ENCODE measurements around the gene BEGAIN. TPM values are rescaled to one million over a fixed set of nuclear protein-coding genes. Genes with fewer than 3 reads are reported as not detected.
A peak's percentile ranks its signal among the peaks of the same experiment; 100 is the strongest.

Gene BEGAIN
- total RNA-seq, 1 donor from 2014 or later, result 0.79 TPM

DNA sequence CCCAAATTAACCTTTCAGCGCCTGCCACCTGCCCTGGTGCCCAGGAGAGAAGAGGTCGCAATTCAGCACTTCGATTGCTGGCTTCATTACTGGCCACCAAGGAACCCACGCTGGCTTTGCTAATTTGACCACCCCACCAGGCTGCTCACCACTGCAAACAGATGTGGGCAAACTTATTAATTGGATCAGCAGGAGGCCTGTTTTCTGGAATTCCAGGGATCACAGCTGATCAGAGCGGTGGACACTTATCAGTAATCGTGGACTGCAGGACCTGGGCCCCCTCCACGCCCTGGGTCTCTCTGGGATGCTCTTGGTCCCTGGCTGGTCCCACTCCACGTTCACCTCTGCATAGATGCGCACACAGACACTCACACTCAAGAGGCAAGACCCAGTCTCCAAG is 27.8 kb downstream of the BEGAIN start:
- intact Hi-C loops (cut with micrococcal nuclease), result no loop called here
- no peak for ATAC-seq
- no peak for DNase-seq

DNA sequence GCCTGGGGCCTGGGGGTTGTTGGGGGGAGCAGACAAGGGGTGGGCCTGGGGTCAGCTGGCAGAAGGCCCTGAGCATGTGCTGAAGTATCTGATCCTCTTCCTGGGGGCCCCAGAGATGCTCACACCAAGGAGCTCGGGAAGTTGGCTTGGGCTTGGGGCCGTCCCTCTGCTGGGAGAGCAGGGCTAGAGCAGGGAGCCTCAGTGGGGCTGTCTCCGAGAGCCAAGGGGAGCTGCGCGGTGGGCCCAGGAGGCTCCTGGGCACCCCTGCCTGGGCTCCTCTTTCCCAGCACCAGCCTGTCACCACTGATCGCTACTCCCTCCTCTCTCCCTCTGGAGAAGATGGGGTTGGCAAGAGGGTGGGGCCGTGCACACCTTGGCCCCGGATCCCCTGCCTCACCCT is 28.3 kb downstream of the BEGAIN start:
- ATAC-seq, result no peak
- intact Hi-C loops (cut with micrococcal nuclease), result no loop called here
- no peak for DNase-seq

DNA sequence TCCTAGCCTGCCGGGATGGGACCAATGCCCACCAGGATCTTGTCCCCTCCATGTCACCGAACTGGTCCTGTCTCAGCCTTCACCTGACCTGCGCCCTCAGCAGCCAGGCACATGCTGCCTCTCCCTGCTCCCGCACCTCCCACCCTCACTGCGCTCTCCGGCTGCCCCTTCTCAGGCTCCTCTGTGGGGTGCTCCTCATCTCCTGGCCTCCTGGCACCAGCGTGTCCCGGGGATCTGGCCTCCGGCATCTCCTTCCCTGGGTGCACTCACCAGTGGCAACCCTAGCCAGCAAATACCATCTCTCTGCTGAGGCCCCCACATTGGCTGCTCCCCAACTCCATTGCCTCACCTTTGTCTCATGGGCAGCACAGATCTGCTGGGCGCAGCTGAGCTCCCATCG is 29.0 kb downstream of the BEGAIN start:
- intact Hi-C loops (cut with micrococcal nuclease), result no loop called here
- ATAC-seq (no peak), DNase-seq (no peak)

DNA sequence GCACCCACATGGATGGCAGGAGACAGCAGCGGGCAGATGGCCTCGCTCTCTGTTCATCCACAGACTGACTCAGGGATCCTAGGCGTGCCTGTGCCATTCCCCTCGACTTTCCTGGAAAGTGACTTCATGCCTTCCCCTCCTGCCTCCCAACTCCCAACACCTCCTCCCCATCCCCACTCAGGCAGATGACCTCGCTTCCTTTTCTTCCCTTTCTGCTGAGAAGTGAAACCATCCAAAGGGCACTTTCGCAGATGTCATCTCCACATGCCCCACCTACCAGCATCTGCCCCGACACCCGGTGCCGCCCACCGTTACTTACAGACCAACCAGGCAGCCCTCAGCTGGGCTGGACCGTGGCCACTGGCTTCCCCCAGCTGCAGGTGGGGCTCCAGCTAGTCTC is 29.6 kb downstream of the BEGAIN start:
- DNase-seq (peak; percentile 54), ATAC-seq (peak; percentile 17)
- intact Hi-C loops (cut with micrococcal nuclease), result no loop called here

DNA sequence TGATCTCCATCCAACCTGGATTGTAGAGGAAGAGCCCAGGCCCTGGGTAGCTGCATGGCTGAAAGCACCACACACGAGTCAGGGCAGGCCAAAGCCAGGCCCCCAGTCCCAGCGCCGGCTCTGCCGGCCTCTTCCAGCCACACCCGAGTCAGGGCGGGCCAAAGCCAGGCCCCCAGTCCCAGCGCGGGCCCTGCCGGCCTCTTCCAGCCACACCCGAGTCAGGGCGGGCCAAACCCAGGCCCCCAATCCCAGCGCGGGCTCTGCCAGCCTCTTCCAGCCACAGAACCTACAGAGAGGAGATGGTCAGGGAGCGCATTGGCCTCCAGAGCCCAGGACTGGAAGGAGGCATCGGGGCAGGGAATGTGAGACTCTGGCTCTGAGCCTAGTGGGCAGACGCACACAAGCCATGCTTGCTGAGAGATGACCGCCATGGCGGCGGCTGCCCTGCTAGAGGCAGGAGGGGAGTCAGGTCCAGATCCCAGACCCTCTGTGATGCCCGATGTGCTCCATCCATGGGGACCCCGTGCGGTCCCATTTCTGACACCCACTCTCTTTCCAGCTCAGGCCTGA is 30.2 kb downstream of the BEGAIN start:
- intact Hi-C loops (cut with micrococcal nuclease), result no loop called here
- ATAC-seq, result peak; percentile 21
- no peak for DNase-seq

DNA sequence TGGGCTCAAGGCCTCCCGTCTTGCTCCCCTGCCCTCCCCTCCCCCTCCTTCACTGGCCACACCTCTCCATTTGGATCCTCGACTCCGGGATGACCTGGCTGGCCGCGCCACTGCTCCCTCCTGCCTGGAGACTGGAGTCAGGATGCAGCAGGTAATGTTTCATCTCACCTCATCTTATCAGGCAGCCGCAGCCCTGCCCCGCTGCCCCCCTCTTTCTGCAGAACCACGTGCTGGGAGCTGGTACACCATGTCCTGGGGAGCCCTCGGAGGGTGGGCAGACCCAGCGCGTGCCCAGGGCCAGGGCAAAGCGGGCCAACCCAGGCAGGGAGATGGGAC is 31.1 kb downstream of the BEGAIN start:
- ATAC-seq, result no peak
- no peak for DNase-seq
- intact Hi-C loops (cut with micrococcal nuclease), result no loop called here

DNA sequence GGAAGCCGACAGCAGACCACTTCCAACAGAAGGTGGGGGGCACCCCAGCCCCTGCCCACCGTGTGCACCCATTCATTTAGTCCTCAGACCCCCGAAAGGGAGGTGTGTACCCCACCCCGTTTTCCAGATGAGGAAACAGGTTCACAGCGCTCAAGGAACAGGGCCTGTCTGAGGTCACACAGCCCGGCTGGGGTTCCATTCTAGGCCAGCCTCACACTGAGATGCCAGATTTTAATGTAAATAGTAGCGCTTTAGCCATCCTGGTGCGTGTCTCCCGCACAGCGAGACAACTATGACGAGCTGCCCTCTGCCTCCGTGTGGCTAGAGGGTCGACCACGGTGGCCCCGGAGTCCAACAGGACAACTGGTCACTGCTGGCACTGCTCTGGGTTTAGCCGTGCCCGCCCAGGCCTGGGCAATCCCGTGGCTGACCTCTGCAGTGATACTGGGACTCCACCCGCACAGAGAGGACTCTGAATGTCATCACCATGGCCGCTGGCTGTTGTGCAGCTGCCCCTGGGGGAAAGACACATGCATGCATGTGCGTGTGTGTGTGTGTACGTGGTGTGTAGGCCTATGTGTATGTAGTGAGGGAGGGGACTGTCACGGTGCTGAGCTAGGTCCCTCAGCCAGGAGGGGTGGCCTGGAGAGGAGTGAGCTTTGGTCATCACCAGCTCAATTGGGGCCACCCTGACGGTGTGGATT is 31.6 kb downstream of the BEGAIN start:
- intact Hi-C loops (cut with micrococcal nuclease), result no loop called here
- DNase-seq, result no peak
- no peak for ATAC-seq

DNA sequence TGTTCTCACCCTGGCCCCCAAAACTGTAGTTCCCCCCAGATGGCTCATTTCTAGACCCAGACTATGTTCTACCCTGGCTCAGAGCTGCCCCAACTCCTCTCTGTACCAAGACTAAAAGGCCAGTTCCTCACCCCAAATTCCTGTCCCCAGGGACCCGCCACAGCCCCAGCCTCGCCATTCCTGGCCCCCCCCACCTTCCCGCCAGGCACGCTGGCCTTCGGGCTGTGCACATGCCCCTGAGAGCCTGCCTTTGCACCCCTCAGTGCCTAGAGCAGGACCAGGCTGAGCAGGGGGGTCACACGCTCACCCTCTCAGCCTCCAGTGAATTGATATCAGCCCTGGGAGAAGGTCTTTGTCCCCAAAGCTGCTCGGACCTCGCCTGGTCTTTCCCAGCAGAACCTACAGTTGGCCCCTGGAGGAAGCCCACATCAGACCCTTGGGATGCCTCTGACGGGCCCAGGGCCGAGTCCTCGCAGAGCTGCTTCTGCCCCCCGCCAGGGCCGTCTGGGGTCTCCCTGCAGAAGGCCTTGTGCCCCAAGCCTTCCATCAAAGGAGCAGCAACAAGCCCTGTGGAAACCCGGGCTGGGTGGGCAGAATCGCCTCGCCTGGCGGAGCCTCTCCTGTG is 32.4 kb downstream of the BEGAIN start:
- no peak for DNase-seq
- intact Hi-C loops (cut with micrococcal nuclease), result no loop called here
- ATAC-seq, result no peak

DNA sequence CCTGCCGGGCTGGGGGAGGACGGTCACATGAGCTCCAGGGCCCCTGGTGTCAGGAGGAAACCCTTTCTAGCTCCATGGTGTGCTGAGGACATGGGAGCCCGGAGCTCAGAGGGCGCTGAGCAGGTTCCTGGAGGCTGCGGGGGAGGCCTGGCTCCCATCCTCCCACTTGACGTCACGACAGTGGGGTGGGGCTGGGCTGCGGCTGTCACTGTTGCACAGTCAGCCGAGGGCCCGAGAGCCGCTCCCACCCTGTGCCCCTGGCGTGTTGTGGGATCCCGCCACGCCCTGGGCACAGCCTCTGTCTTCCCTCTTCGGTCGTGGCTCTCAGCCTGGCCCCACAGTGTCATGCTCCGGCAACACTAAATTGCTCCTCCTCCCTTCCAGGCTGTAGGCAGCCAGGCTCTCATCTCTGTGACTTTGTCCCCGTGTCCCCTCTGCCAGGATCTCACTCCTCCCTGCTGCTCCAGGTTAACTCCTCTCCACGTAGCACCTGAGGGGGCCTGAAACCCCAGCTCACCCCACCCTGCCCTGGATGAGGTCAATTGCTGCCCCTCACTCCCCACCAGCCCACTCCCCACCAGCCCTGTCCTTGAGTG is 33.0 kb downstream of the BEGAIN start:
- intact Hi-C loops (cut with micrococcal nuclease), result no loop called here
- peak; percentile 76 for DNase-seq
- ATAC-seq, result peak; percentile 69

DNA sequence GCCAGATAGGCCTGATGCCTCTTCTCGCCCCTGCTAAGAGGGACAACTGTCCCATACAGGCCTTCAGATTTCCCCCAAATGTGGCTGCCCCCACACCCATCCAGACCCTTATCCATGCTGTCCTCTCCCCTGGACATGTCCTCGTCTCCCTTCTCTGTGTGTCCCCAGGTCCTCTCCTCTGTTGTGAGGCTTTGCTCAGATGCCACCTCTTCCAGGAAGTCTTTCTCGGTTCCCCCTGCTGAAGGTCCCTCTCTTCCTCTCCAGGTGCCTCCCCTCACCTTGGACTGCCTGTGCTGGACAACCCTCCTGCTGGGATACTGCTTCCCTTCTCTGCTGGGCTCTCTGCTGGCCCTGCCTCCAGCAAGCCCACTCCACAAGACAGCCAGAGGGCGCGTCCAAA is 33.7 kb downstream of the BEGAIN start:
- DNase-seq (no peak), ATAC-seq (no peak)
- intact Hi-C loops (cut with micrococcal nuclease), result no loop called here

DNA sequence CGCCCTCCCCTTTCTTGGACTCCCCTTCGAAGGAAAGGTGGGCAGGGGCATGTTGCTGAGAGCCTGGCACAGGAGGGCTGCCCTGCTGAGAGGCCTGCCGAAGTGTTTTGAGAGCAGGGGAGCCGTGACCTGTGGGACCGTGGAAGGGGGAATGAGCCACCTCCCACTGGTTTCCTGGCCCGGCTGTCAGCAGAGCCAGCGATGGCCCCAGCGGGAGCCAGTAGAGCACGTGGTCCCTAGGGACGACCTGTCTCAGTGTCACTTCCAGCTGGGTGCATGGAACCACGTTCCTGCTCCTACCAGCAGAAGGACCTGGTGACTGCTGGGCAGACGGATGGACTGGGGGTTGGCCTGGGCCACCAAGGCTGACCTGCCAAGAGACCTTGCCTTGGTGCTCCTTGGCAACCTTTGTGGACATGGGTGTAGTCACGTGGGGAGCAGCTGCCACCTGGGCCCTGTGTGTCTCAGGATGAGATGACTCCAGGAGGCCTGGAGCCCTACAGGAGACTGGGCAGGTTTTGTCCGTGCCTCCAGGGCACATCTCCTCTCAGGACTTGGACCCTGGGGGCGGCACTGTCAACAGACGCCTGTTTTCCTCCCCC is 34.6 kb downstream of the BEGAIN start:
- intact Hi-C loops (cut with micrococcal nuclease), result no loop called here
- DNase-seq, result no peak
- no peak for ATAC-seq

DNA sequence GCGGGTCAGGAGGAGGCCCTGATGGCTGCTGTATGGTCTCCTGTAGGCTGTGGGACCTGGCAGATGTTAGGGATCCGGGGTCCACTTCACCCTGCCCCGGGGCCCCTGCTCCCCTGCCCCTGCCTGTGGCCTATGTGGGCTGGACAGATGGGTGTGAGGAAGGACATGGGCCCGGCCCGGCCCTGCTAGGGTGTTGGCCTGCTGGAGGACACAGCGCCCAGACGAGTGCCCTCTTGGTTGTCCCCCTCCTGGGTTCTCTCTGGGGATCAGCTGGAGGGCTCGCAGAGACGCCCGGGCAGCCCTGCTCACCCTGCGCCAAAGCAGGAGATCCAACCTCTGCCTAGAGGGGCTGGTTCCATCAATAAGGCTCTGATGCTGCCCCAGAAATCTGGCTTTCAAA is 36.2 kb downstream of the BEGAIN start:
- no peak for ATAC-seq
- no peak for DNase-seq
- intact Hi-C loops (cut with micrococcal nuclease), result no loop called here

DNA sequence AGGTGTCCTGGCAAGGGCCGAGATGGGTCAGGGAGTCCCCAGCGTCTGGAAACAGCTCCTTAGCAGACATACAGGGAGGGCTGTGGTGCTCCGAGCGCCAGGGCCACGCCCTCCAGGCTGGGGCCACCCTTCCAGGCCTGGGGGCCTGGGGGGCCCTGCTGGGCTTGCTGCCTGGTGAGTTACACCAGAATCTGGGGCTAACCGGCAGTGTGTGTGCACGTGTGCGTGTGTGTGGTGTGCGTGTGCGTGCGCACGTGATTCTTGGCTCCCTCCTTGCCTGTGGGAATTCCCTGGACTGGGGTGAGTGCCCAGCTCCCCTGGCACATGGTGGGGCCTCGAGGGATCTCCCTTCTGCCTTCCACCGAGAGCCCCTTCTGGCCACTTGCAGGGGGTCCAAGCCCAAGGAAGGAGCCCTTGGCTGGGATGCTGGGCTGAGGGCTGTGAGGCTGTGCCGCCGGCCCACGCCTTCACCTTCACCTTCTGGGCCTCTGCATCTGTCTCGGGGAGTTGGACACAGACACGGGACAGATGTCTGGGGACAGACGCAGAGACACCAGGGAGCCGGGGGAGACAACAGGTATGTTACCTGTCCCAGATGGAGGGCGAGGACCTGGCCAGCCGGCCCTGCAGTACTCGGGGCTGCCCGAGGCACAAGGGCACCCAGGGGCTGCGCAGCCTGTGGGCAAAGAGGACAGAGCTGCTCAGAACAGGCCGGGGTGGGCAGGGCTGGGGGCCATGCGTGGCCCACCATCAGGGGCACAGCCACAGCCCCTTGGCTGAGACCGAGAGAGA is 37.2 kb downstream of the BEGAIN start:
- intact Hi-C loops (cut with micrococcal nuclease), result no loop called here
- no peak for ATAC-seq

DNA sequence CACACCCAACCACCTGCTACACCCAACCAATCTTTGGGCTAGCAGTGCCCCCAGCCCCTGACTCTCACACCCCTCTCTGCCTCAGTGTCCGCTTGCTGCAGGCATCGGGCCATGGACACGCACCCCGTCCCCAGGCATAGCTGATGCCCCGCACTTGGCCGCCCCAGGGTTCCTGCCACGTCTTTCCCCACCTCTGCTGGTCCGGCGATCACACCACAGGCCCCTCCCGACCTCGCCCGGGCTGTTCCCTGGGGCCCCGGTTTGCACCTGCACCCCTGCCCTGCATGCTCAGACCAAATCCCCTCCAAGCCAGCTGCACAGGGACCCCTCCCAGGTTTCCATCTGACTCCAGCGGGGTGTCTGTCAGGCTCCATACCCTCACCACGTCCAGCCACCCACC is 38.3 kb downstream of the BEGAIN start:
- DNase-seq (no peak), ATAC-seq (no peak)
- intact Hi-C loops (cut with micrococcal nuclease), result no loop called here

More for the DNA sequence above, 37.2 kb downstream of the BEGAIN start:
- no peak for DNase-seq

DNA sequence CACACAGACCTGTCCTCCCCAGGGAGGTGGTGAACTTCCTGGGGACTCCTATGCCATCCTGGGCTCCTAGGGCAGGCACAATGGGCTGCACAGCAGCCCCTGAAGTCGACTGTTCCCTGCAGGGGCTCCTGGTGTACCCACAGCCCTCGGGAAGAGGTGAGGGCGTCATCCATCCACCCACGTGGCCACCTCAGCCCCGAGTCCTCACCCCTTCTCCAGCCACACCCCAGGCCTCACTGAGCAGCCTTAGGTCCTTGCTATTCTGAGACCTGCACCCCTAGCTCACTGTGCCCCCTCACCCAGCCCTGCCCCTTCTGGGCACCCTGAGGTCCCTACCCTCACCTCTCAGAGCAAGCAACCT is 38.9 kb downstream of the BEGAIN start:
- DNase-seq, result no peak
- ATAC-seq, result no peak
- intact Hi-C loops (cut with micrococcal nuclease), result no loop called here

DNA sequence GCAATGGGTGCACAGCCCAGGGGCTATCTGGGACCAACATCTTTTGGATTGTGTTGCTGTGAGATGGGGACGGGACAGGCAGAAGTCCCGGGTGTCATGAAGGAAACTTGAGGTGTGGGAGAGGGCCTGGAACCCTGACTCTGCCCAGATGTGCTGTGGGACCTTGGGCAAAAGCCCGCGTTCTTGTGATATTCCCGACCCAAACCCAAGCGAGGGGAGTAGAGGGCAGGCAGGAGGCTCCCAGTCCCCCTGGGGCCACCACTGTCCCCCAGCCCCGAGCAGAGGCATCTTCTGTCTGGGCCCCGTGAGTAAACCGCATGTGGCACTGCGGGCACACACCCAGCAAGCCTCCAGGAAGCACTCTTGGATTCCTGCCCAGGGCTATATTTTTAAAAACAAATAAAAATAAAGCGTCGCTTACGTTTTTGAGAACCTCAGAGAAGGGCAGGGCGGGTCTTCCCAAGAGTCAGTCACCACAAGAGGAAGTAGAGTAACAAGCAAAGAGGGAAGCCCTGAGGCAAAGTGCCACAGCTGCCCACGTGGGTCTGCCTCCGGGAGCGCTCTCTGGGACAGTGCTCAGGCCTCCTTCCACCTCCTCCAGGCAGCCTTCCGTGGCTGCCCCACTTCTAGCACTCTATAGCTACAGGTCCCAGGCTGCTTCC is 39.5 kb downstream of the BEGAIN start:
- DNase-seq, result peak; percentile 67
- ATAC-seq, result peak; percentile 62
- intact Hi-C loops (cut with micrococcal nuclease), result no loop called here

DNA sequence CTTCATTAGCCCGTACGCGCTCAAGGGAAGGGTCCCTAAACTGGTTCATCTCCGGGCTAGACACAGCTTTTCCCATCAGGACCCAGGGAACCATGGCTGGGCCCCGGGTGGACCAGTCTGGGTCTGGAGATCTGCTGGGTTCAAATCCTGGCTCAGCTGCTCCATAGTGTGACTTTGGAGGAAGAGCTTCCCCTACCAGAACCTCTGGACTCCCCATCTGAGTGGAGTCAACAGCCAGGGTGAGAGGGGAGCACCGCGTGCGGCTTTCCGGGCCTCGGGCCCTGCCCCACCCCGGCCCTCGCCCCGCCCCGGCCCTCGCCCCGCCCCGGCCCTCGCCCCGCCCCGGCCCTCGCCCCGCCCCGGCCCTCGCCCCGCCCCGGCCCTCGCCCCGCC is 41.2 kb downstream of the BEGAIN start:
- DNase-seq, result peak; percentile 60
- ATAC-seq, result peak; percentile 52
- intact Hi-C loops (cut with micrococcal nuclease), result no loop called here

DNA sequence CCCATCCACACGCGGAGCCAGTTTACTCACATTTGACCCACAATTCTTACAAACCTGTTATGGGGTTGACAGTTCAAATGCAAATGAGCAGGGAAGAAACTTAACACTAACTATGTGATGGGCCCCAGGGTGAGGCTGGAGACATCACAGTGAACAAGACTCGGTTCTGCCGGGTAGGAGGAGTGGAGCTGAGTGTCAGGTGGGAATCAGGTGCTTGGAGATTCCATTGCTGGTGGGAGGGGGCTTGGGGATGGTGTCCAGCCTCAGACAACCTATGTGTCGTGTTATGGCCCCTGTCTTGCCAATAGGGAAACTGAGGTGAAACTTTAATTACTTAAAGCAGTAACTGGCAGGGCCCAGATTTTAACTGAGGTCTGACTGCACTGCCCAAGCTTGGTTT is 41.9 kb downstream of the BEGAIN start:
- intact Hi-C loops (cut with micrococcal nuclease), result no loop called here
- ATAC-seq (no peak), DNase-seq (no peak)

DNA sequence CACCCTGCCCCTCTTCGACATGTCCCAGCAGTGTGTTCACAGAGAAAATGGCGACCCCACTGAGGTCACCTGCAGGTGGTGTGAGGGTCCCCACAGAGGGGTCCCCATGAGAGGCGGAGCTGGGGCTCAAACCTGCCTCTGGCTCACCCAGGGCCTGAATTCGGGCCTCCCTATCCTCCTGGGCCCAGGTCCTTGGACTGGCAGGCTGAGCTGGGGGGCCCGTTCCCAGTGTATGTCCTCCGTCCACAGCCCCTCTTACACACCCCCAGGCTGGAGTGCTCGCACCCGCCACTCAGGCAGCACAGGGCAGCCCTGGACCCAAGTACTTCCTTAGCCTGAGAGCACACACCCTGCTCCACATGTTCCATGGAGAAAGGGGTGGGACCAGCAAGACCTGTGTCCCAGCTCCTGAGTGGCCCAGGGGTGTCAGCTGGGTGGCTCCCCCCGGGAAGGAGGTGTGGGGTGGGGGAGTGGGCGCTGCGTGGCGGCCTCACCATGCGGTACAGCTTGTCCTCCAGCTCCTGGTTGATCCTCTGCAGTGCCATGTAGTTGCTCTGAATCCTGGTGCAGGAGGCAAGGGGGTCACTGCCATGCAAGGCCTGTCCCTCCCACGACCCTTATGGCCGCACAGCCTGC is 42.6 kb downstream of the BEGAIN start:
- intact Hi-C loops (cut with micrococcal nuclease), result no loop called here
- ATAC-seq, result no peak
- DNase-seq, result no peak
